ENCODE results near the gene SLC30A3. TPM values are rescaled to one million over a fixed set of nuclear protein-coding genes. Genes with fewer than 3 reads are reported as not detected.

SLC30A3 gene
- total RNA-seq, 2 experiments from 2014 or later, result not detected

DNA sequence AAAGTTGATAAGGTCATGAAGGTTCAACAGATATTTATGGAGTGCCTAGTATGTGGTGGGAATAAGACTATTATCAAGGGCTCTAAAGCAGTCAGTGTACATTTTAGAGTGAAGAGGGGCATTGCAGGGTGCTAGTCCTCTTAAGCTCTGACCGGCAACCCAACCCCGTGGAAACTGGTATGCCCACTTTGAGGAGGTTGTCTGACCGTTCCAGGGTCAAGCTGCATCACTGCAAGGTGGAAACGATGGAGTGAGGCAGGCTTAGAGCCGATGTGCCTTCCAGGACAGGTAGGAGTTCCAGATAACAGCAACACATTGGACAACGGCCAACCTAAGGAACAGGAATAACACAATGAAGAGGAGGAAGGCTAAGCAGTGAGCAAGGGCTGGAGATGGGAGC, 46.8 kb upstream of the SLC30A3 start:
- ChIA-PET CTCF (no interaction called here), POLR2A (interaction anchor here (0.9 kb wide), 1 partner anchor 13 kb away, joined by 3 read pairs; no protein-coding TSS in a partner anchor)
- H3K27me3 ChIP-seq (ENCODE audit: control insufficient read depth in 1 of 2, insufficient read depth in 2 of 2, low read length in 2 of 2), result peaks cover 24 to 26% of the 10 kb centered on the region in 2 experiments
- no peak overlapping the region for H3K27ac ChIP-seq (ENCODE audit: low read depth in 1 of 2, low read length in 2 of 2)
- no peaks in the 10 kb centered on the region for H3K9me3 Mint-ChIP-seq
- peaks cover 22% of the 10 kb centered on the region for H3K27me3 Mint-ChIP-seq
- no peak for ATAC-seq (ENCODE audit: poor library complexity)
- intact Hi-C loops (cut with DNase I, micrococcal nuclease), result no loop called here
- H3K4me3 ChIP-seq (ENCODE audit: low read length), result no peak overlapping the region
- TF ChIP-seq, protein P1, sequence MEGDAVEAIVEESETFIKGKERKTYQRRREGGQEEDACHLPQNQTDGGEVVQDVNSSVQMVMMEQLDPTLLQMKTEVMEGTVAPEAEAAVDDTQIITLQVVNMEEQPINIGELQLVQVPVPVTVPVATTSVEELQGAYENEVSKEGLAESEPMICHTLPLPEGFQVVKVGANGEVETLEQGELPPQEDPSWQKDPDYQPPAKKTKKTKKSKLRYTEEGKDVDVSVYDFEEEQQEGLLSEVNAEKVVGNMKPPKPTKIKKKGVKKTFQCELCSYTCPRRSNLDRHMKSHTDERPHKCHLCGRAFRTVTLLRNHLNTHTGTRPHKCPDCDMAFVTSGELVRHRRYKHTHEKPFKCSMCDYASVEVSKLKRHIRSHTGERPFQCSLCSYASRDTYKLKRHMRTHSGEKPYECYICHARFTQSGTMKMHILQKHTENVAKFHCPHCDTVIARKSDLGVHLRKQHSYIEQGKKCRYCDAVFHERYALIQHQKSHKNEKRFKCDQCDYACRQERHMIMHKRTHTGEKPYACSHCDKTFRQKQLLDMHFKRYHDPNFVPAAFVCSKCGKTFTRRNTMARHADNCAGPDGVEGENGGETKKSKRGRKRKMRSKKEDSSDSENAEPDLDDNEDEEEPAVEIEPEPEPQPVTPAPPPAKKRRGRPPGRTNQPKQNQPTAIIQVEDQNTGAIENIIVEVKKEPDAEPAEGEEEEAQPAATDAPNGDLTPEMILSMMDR (IDR thresholded peaks at IDR 0.05), result no peak
- peaks cover 14% of the 10 kb centered on the region for H3K4me1 ChIP-seq (ENCODE audit: insufficient read depth, low read length)
- H3K36me3 Mint-ChIP-seq (ENCODE audit: low read depth), result peaks cover 19% of the 10 kb centered on the region
- no peak for DNase-seq
- no peak overlapping the region for H3K27ac Mint-ChIP-seq
- H3K4me1 Mint-ChIP-seq (ENCODE audit: low read depth), result no peaks in the 10 kb centered on the region
- no peak overlapping the region for H3K4me3 Mint-ChIP-seq
- H3K9me3 ChIP-seq (ENCODE audit: control insufficient read depth in 1 of 2, insufficient read depth in 1 of 2, low read length in 2 of 2), result peaks cover 0 to 10% of the 10 kb centered on the region in 2 experiments
- peaks cover 10% of the 10 kb centered on the region for H3K36me3 ChIP-seq (ENCODE audit: insufficient read depth, low read length)

DNA sequence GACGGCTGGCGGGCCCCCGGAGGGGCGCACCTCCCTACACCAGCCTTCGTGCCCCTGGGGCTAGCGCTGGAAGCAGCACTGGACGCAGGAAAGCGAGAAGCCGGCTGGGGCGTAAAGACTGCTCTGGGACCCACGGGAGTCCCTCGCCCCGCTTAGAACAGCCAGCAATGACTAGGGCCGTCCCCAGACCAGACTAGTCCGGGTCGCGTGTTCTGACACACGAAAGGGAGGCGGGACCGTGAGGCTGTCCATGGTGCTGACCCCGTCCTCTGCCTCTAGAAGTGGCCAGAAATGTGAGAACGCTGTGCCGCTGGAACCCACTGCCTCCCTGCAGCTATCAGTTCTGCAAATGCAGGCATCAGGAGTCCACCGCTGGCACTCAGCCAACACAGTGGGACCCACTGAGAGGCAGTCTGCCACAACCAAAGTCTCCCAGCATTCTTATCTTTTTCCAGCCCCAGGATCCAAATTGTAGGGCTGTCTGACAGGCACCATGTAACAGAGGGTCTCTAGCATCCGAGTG, 45.6 kb upstream of the SLC30A3 start, which contains the start of gene UCN:
Gene UCN (minus strand): TSS at position 87 of the 523 bp plus-strand sequence. CDS start 550 bp downstream, outside the sequence.
- ChIA-PET CTCF (interaction anchor here (1.1 kb wide), 1 partner anchor 29 kb away, joined by 4 read pairs; no protein-coding TSS in a partner anchor), POLR2A (no interaction called here)
- TF ChIP-seq, protein P1 (IDR thresholded peaks at IDR 0.05), result no peak
- Histone ChIP-seq H3K27me3 (ENCODE audit: control insufficient read depth in 1 of 2, insufficient read depth in 2 of 2, low read length in 2 of 2) (peaks cover 24 to 27% of the 10 kb centered on the region in 2 experiments), H3K4me3 (ENCODE audit: low read length) (no peak within 1 kb of the TSS), H3K4me1 (ENCODE audit: insufficient read depth, low read length) (peaks cover 14% of the 10 kb centered on the region), H3K27ac (ENCODE audit: low read depth in 1 of 2, low read length in 2 of 2) (no peak within 1 kb of the TSS), H3K36me3 (ENCODE audit: insufficient read depth, low read length) (peaks cover 10% of the 10 kb centered on the region), H3K9me3 (ENCODE audit: control insufficient read depth in 1 of 2, insufficient read depth in 1 of 2, low read length in 2 of 2) (peaks cover 0 to 10% of the 10 kb centered on the region in 2 experiments)
- Mint-ChIP-seq H3K4me1 (ENCODE audit: low read depth) (peaks cover 1% of the 10 kb centered on the region), H3K27ac (no peak within 1 kb of the TSS), H3K4me3 (no peak within 1 kb of the TSS), H3K27me3 (peaks cover 30% of the 10 kb centered on the region), H3K9me3 (no peaks in the 10 kb centered on the region), H3K36me3 (ENCODE audit: low read depth) (peaks cover 19% of the 10 kb centered on the region)
- no peak for ATAC-seq (ENCODE audit: poor library complexity)
- DNase-seq, result peak in 1 of 14 experiments; percentile 20
- intact Hi-C loops (cut with DNase I, micrococcal nuclease), result no loop called here

DNA sequence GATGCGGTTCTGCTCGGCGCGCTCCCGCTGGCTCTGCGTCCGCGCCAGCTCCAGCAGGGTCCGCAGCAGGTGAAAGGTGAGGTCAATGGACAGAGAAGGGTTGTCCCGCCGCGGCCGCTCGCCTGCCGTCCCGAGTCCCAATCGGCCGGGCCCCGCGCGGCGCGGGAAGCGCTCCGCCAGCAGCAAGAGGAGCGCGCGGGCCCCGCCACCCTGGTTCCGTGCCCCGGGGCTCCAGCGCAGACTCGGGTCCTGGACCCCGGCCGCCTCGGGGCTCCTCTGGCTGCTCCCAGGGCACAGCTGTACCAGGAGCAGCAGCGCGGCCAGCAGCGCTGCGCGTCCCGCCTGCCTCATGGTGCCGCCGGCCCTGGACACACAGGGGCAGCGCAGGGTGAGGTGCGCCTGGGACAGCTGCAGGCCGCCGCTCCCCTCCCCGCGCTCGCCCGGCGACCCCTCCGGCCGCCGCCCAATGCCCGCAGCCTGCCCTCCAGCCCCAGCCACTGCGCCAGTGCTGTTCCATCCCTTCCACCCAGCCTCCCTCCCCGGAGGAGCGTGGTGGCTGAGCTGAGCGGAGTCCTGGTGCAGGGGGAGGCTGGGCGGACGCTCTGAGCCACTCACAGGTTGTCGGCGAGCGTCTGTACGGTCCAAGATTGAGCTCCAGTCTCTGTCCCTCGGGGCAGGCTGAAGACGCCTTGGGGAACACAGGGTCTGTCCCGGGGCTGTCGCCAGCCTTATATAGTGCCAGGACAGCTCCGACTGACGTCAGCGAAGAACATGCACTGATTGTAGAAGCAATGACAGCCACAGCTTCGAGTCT, 44.9 kb upstream of the SLC30A3 start:
- DNase-seq (no peak), ATAC-seq (ENCODE audit: poor library complexity) (no peak)
- ChIA-PET POLR2A (no interaction called here), CTCF (interaction anchor here (1.1 kb wide), 1 partner anchor 28 kb away, joined by 4 read pairs; no protein-coding TSS in a partner anchor)
- Mint-ChIP-seq H3K27me3 (peaks cover 31% of the 10 kb centered on the region), H3K4me1 (ENCODE audit: low read depth) (peaks cover 8% of the 10 kb centered on the region), H3K4me3 (no peak overlapping the region), H3K9me3 (no peaks in the 10 kb centered on the region), H3K36me3 (ENCODE audit: low read depth) (peaks cover 19% of the 10 kb centered on the region), H3K27ac (no peak overlapping the region)
- Histone ChIP-seq H3K36me3 (ENCODE audit: insufficient read depth, low read length) (peaks cover 10% of the 10 kb centered on the region), H3K27ac (ENCODE audit: low read depth in 1 of 2, low read length in 2 of 2) (no peak overlapping the region), H3K27me3 (ENCODE audit: control insufficient read depth in 1 of 2, insufficient read depth in 2 of 2, low read length in 2 of 2) (peaks cover 24 to 27% of the 10 kb centered on the region in 2 experiments), H3K4me1 (ENCODE audit: insufficient read depth, low read length) (peaks cover 20% of the 10 kb centered on the region), H3K9me3 (ENCODE audit: control insufficient read depth in 1 of 2, insufficient read depth in 1 of 2, low read length in 2 of 2) (peaks cover 0 to 10% of the 10 kb centered on the region in 2 experiments), H3K4me3 (ENCODE audit: low read length) (no peak overlapping the region)
- intact Hi-C loops (cut with DNase I, micrococcal nuclease), result no loop called here
- TF ChIP-seq, protein P1 (IDR thresholded peaks at IDR 0.05), result no peak

All from CD4-positive, alpha-beta T cell (primary cell).